Chondrocyte (in vitro differentiated cells): ENCODE data around the gene LTA4H. TPM values are rescaled to one million over a fixed set of nuclear protein-coding genes. Genes with fewer than 3 reads are reported as not detected.

Experiments
- DNase-seq: peaks from one replicate; pipeline ENCODE4 v3.0.0; 2021; ENCODE audit warnings: mixed read lengths, low spot score
- H3K27ac Mint-ChIP-seq: one replicate; pipeline ENCODE4 v1.8.0; 2021; ENCODE audit warnings: mild to moderate bottlenecking, moderate library complexity, mixed read lengths; ENCODE audit not compliant: unreplicated experiment
- H3K27me3 Mint-ChIP-seq: 2 replicates; pipeline ENCODE4 v1.8.0; 2021; ENCODE audit warnings: low read depth, mixed read lengths
- H3K36me3 Mint-ChIP-seq: 2 replicates; pipeline ENCODE4 v1.8.0; 2021; ENCODE audit warnings: low read depth, mixed read lengths
- H3K4me1 Mint-ChIP-seq: 2 replicates; pipeline ENCODE4 v1.8.0; 2021; ENCODE audit warnings: low read depth, mild to moderate bottlenecking, mixed read lengths
- H3K4me3 Mint-ChIP-seq: one replicate; pipeline ENCODE4 v1.8.0; 2021; ENCODE audit warnings: mild to moderate bottlenecking, moderate library complexity, mixed read lengths; ENCODE audit not compliant: unreplicated experiment
- H3K9me3 Mint-ChIP-seq: 2 replicates; pipeline ENCODE4 v1.8.0; 2021; ENCODE audit warnings: low read depth, mixed read lengths
- total RNA-seq: library from RNA; stranded (reverse); gene quantifications from 3 replicates; pipeline ENCODE4 v1.2.1, GENCODE V29; 2021
- TF ChIP-seq, protein P1 (sequence below): fragments of 200-600 bp; sonication (generic); IDR thresholded peaks from 2 replicates; pipeline ENCODE4 v1.5.0; 2021; ENCODE audit warnings: antibody characterized with exemption, mild to moderate bottlenecking, moderate library complexity

The LTA4H gene
- total RNA-seq, 1 donor from 2014 or later: 55.0 TPM

DNA sequence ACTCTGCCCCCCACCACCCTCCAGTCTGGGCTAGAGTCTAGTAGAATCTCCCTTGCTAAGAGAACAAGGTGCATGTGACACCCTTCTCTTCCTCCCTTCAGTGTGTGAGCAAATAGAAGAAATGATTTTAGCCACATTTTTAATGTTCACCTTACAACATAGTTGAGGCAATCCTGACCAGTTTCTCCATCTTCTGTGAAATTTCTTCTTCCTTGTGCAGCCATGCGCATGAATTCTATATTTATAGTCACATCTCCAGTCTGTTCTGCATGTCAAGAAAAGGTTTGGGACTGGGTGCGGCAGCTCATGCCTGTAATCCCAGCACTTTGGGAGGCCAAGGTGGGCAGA, 9.5 kb upstream of the LTA4H start:
- H3K4me3 Mint-ChIP-seq: no peak overlapping the region
- DNase-seq: no peak
- TF ChIP-seq, protein P1, sequence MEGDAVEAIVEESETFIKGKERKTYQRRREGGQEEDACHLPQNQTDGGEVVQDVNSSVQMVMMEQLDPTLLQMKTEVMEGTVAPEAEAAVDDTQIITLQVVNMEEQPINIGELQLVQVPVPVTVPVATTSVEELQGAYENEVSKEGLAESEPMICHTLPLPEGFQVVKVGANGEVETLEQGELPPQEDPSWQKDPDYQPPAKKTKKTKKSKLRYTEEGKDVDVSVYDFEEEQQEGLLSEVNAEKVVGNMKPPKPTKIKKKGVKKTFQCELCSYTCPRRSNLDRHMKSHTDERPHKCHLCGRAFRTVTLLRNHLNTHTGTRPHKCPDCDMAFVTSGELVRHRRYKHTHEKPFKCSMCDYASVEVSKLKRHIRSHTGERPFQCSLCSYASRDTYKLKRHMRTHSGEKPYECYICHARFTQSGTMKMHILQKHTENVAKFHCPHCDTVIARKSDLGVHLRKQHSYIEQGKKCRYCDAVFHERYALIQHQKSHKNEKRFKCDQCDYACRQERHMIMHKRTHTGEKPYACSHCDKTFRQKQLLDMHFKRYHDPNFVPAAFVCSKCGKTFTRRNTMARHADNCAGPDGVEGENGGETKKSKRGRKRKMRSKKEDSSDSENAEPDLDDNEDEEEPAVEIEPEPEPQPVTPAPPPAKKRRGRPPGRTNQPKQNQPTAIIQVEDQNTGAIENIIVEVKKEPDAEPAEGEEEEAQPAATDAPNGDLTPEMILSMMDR: no peak
- peaks cover 41% of the 10 kb centered on the region for H3K4me1 Mint-ChIP-seq
- peak overlapping the region; percentile 78 for H3K27ac Mint-ChIP-seq
- no peaks in the 10 kb centered on the region for H3K27me3 Mint-ChIP-seq
- no peaks in the 10 kb centered on the region for H3K36me3 Mint-ChIP-seq
- no peaks in the 10 kb centered on the region for H3K9me3 Mint-ChIP-seq

DNA sequence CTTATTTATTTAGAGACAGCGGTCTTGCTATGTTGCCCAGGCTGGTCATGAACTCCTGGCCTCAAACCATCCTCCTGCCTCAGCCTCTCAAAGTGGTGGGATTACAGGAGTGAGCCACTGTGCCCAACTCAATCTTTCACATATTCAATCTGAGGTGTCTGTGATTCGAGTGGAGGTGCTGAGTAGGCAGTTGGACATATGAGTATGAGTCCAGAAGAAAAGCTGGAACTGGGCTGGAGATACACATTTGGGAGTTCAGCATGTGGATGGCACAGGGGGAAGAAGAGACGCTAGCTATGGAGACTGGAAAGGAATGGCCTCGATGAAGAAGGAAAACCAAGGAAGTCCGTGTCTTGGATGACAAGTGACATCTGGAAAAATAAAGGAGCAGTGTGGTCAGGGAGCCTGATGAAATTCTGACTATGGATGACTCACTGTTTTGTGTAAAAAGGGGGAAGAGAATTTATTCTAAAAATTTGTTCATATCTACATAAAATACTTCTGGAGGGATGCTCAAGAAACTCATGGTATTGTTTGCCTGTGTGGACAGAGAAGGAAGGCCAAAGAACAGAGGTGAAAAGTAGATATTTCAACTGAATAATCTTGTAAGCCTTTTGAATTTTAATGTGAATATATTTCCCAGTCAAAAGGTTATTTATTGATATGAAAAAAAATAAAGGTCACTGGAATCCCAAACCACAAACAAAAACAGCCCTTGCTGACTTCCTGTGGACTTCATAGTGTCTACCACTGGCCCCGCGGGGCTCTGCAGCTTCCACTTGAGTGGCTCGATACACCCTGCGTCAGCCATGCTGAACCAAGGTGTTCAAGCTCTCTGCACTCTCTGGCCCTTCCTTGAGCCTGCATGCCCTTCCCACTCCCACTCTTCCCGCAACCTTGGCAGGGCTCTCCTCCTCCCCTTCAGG, 8.9 kb upstream of the LTA4H start:
- Mint-ChIP-seq H3K36me3 (no peaks in the 10 kb centered on the region), H3K4me3 (peak overlapping the region; percentile 10), H3K27ac (peak overlapping the region; percentile 79), H3K9me3 (no peaks in the 10 kb centered on the region), H3K4me1 (peaks cover 39% of the 10 kb centered on the region), H3K27me3 (no peaks in the 10 kb centered on the region)
- TF ChIP-seq, protein P1: no peak
- DNase-seq: no peak

DNA sequence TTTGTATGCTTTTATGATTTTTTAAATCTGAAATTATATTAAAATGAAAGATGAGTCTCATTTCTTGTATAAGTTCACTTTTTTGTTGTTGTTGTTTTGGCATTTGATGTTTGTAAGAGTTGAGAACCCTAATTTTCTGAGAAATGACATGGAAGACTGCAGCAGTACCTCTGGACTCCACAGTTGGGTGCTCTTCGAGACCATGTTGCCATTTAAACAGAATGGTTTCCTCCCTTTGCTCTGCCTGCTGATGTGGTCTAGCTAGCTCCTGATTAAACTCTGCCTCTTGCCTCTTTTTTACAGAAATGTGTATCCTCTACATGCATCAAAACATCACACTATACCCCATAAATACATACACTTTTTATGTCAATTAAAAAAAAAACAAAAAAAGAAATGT, 5.8 kb upstream of the LTA4H start:
- TF ChIP-seq, protein P1: no peak
- no peak for DNase-seq
- Mint-ChIP-seq H3K27ac (no peak overlapping the region), H3K4me3 (no peak overlapping the region), H3K27me3 (no peaks in the 10 kb centered on the region), H3K36me3 (no peaks in the 10 kb centered on the region), H3K4me1 (peaks cover 15% of the 10 kb centered on the region), H3K9me3 (no peaks in the 10 kb centered on the region)

DNA sequence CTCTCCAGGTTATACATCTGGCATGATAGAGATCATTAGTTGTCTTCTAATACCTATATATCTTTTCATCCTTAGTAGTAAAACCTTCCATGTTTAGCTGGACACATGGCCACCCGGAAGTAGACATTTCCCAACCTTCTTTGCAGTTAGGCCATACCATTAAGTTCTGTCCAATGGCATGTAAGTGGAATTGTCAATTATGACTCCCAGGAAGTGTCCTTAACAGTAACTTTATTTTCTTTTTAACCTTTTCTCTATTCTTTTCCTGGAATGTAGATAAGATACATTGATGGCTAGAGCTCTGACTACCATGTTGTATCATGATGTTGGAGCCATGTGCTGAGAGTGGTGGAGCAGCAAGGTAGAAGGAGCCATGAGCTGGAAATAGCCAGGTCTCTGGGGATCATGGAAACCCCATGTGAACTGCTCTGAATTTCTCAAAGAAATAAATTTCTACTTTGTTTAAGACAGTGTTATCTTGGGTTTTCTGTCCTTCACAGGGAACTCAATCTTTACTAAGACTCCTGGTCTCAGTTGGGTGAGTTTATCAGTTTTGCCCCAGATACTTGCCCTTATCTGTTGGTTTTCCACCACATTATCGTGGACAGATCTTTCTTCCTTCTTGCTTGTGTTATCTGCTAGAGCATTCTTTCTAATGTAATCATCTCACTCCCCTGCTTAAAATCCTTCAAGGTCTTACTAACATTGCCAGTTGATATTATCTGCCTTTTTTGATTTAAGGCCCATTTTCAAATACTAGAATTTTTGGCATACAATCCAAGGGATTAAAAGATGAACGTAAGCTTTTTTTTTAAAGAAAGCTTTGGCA, 5.1 kb upstream of the LTA4H start:
- H3K27me3 Mint-ChIP-seq: no peaks in the 10 kb centered on the region
- peaks cover 15% of the 10 kb centered on the region for H3K4me1 Mint-ChIP-seq
- no peak for DNase-seq
- H3K36me3 Mint-ChIP-seq: no peaks in the 10 kb centered on the region
- H3K4me3 Mint-ChIP-seq: no peak overlapping the region
- H3K27ac Mint-ChIP-seq: no peak overlapping the region
- no peaks in the 10 kb centered on the region for H3K9me3 Mint-ChIP-seq
- TF ChIP-seq, protein P1: no peak

DNA sequence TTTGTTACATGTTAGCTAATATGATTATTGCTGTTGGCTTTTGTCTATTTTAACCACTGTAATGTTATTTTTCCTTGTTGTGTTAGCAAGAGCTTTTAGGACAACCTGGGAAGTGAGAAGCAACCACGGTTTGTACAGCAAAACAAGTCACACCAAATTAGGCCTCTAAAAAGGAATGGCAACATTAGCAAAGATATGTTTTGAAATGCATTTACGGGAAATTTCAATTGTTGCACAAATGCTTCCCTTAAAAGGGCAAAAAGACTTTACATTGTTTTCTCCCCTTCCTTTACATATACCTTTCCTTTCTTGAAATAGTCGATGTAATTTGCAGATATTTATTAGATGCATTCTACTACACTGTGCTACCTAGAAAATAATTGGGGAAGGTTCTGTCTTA, 4.1 kb upstream of the LTA4H start:
- H3K9me3 Mint-ChIP-seq: no peaks in the 10 kb centered on the region
- TF ChIP-seq, protein P1: no peak
- no peak overlapping the region for H3K4me3 Mint-ChIP-seq
- H3K27ac Mint-ChIP-seq: no peak overlapping the region
- H3K36me3 Mint-ChIP-seq: no peaks in the 10 kb centered on the region
- no peak for DNase-seq
- H3K27me3 Mint-ChIP-seq: no peaks in the 10 kb centered on the region
- peaks cover 9% of the 10 kb centered on the region for H3K4me1 Mint-ChIP-seq
